GM18498 (cell line): ENCODE results near the gene SGSM2.

Experiments
- ATAC-seq: cut with Tn5 transposase; IDR thresholded peaks from one replicate; pipeline ENCODE4 v1.9.1; 2021; ENCODE audit warnings: mild to moderate bottlenecking, moderate library complexity; ENCODE audit not compliant: unreplicated experiment

Gene SGSM2

GRCh38 chr17:2416010-2416734 is 78.9 kb downstream of the SGSM2 start:
- ATAC-seq: no peak

GRCh38 chr17:2418572-2418971 is 81.3 kb downstream of the SGSM2 start:
- ATAC-seq: no peak

- ATAC-seq: no peak
Observed at GRCh38 chr17:2419486-2419885, 82.2 kb downstream of the SGSM2 start.

GRCh38 chr17:2420176-2420575 is 82.9 kb downstream of the SGSM2 start:
- no peak for ATAC-seq

GRCh38 chr17:2421315-2422147 is 84.2 kb downstream of the SGSM2 start:
- no peak for ATAC-seq

GRCh38 chr17:2423271-2423670 is 86.0 kb downstream of the SGSM2 start:
- ATAC-seq: no peak

- no peak for ATAC-seq
Observed at GRCh38 chr17:2427215-2427614, 89.9 kb downstream of the SGSM2 start.

- no peak for ATAC-seq
Observed at GRCh38 chr17:2427910-2428309, 90.6 kb downstream of the SGSM2 start.
